K562 (cell line): ENCODE data around the gene PEX11A. TPM values are rescaled to one million over a fixed set of nuclear protein-coding genes. Genes with fewer than 3 reads are reported as not detected.

ENCODE experiments used
- ATAC-seq: fragments of 200-7000 bp; cut with Tn5 transposase; 3 replicates; pipeline ENCODE4 v1.9.1; 2020; ENCODE audit warnings: moderate library complexity
- BruUV-seq: library from RNA; stranded (reverse); fragments of 400-500 nt; replicated peaks from 2 replicates; lab custom pipeline; 2021; lab: Mats Ljungman, UMichigan
- CTCF ChIA-PET: fragments of 300-600 bp; formaldehyde crosslinking; extraction: SDS; loops from one replicate; lab custom pipeline; 2021; ENCODE audit warnings: low intra/inter-chr PET ratio; lab: Yijun Ruan, JAX
- POLR2A ChIA-PET: fragments of 300-600, 350-650 bp; sonication (Branson Sonifier 250); formaldehyde crosslinking; extraction: SDS; loops from one replicate; lab custom pipeline; 2021; ENCODE audit warnings: antibody characterized with exemption, inconsistent platforms; lab: Yijun Ruan, JAX
- DNase-seq, 4 experiments: peaks; one replicate each; pipeline versions ENCODE4 v3.0.0 to v3.0.0-alpha.2; 2011 to 2018; ENCODE audit warnings: low spot score in 3 of 4, mixed read lengths in 3 of 4; ENCODE audit errors: extremely low read depth in 1 of 4
- FAIRE-seq: peaks from 2 replicates; lab custom pipeline; 2011; peaks lifted over from hg19 to GRCh38; lab: Jason Lieb, UNC
- H2AFZ ChIP-seq: 2 replicates; pipeline ENCODE4 v1.6.0; 2011; ENCODE audit warnings: low read depth, low read length, control low read depth, inconsistent platforms
- H3K27ac ChIP-seq: fragments of 200-600 bp; 3 replicates; pipeline ENCODE4 v1.8.0; 2011; ENCODE audit warnings: low read depth, mild to moderate bottlenecking, control low read depth, inconsistent platforms, low read length, moderate library complexity, mixed read lengths; ENCODE audit errors: extremely low read depth
- H3K27me3 ChIP-seq, 2 experiments: fragments of 300-600 bp in 1 of 2; 2 replicates in 1 of 2; 3 replicates in 1 of 2; pipeline versions ENCODE4 v1.6.0 to v1.8.0; 2011; ENCODE audit warnings: inconsistent platforms in 2 of 2, low read length in 2 of 2, mild to moderate bottlenecking in 1 of 2, mixed read lengths in 1 of 2, moderate library complexity in 1 of 2; ENCODE audit not compliant: control insufficient read depth in 2 of 2, insufficient read depth in 2 of 2
- H3K36me3 ChIP-seq: fragments of 300-600 bp; 3 replicates; pipeline ENCODE4 v1.8.0; 2011; ENCODE audit warnings: mild to moderate bottlenecking, low read length, inconsistent platforms; ENCODE audit not compliant: control insufficient read depth, insufficient read depth
- H3K4me1 ChIP-seq, 2 experiments: fragments of 200-600 bp in 1 of 2; replicated peaks in 1 of 2; 2 replicates in 1 of 2; 3 replicates in 1 of 2; pipeline versions ENCODE4 v1.5.1 to v1.8.0; 2011; ENCODE audit warnings: inconsistent platforms in 2 of 2, low read length in 2 of 2, mild to moderate bottlenecking in 1 of 2, mixed read lengths in 1 of 2, moderate library complexity in 1 of 2; ENCODE audit not compliant: control insufficient read depth in 2 of 2, insufficient read depth in 2 of 2
- H3K4me2 ChIP-seq: 2 replicates; pipeline ENCODE4 v1.6.1; 2011; ENCODE audit warnings: low read length, control low read depth, inconsistent platforms, mixed read lengths; ENCODE audit not compliant: insufficient read depth
- H3K4me3 ChIP-seq: fragments of 200-600 bp; sonication (generic), shearing (Covaris generic); 2 replicates; pipeline ENCODE4 v1.5.1; 2016; ENCODE audit warnings: control low read depth, inconsistent platforms
- H3K79me2 ChIP-seq: fragments of 200-600 bp; 3 replicates; pipeline ENCODE4 v1.8.0; 2011; ENCODE audit warnings: low read length, inconsistent platforms; ENCODE audit not compliant: control insufficient read depth, insufficient read depth
- H3K9ac ChIP-seq, 2 experiments: 2 replicates each; pipeline versions ENCODE4 v1.6.0 to v1.6.1; 2011; ENCODE audit warnings: low read depth in 2 of 2, low read length in 2 of 2, control low read depth in 1 of 2, inconsistent platforms in 1 of 2, mild to moderate bottlenecking in 1 of 2, mixed read lengths in 1 of 2; ENCODE audit not compliant: insufficient read depth in 1 of 2
- H3K9me1 ChIP-seq: one replicate; pipeline ENCODE4 v1.6.0; 2011; ENCODE audit warnings: inconsistent platforms, mild to moderate bottlenecking, low read length, moderate library complexity; ENCODE audit not compliant: control insufficient read depth, insufficient read depth
- H3K9me3 ChIP-seq: replicated peaks from 2 replicates; pipeline ENCODE4 v1.5.1; 2011; ENCODE audit warnings: low read depth, low read length, inconsistent platforms; ENCODE audit not compliant: control insufficient read depth, insufficient read depth
- H4K20me1 ChIP-seq: replicated peaks from 2 replicates; pipeline ENCODE4 v1.6.1; 2011; ENCODE audit warnings: low read length, inconsistent platforms, mixed read lengths; ENCODE audit not compliant: control insufficient read depth, insufficient read depth
- EP400 ChIP-seq: fragments of 450-650 bp; IDR thresholded peaks from 2 replicates; pipeline ENCODE4 v1.6.1; 2017; ENCODE audit warnings: antibody characterized with exemption, mild to moderate bottlenecking, moderate library complexity
- FOXK1 ChIP-seq: sonication (generic); formaldehyde crosslinking; IDR thresholded peaks from 2 replicates; pipeline ENCODE4 v1.8.0; 2022; ENCODE audit warnings: missing genetic modification reagents, mild to moderate bottlenecking, borderline replicate concordance
- KAT7 ChIP-seq: sonication (generic); formaldehyde crosslinking; IDR thresholded peaks from 2 replicates; pipeline ENCODE4 v1.8.0; 2022; ENCODE audit warnings: missing genetic modification reagents, mild to moderate bottlenecking, borderline replicate concordance
- KLF13 ChIP-seq: fragments of 450-650 bp; IDR thresholded peaks from 2 replicates; pipeline ENCODE4 v1.6.1; 2016; ENCODE audit warnings: missing genetic modification characterization, low read depth, mild to moderate bottlenecking, missing compliant biosample characterization, moderate library complexity, borderline replicate concordance
- NFE2L1 ChIP-seq: fragments of 450-650 bp; IDR thresholded peaks from 2 replicates; pipeline ENCODE4 v1.6.1; 2016; ENCODE audit warnings: missing genetic modification characterization, low read depth, mild to moderate bottlenecking, missing compliant biosample characterization, moderate library complexity, borderline replicate concordance
- NR2F6 ChIP-seq: fragments of 450-650 bp; formaldehyde crosslinking; IDR thresholded peaks from 2 replicates; pipeline ENCODE4 v1.4.0; 2020; ENCODE audit warnings: mild to moderate bottlenecking
- SRSF9 ChIP-seq: fragments of 200-400 bp; formaldehyde crosslinking; IDR thresholded peaks from 2 replicates; pipeline ENCODE4 v1.6.1; 2017; ENCODE audit warnings: low read depth, low read length, borderline replicate concordance
- ZFPM2 ChIP-seq: fragments of 250-450 bp; sonication (Bioruptor Pico); IDR thresholded peaks from 2 replicates; pipeline ENCODE4 v1.5.1; 2022; ENCODE audit warnings: mild to moderate bottlenecking
- ZNF79 ChIP-seq: fragments of 250-450 bp; sonication (Bioruptor Pico); IDR thresholded peaks from 2 replicates; pipeline ENCODE4 v1.4.0; 2020; ENCODE audit warnings: low read depth, mild to moderate bottlenecking, moderate library complexity
- WGBS: fragments of 100-300 bp; shearing (Covaris generic); methylation state at CpG from one replicate; pipeline ENCODE4 v1.1.6; 2016; ENCODE audit warnings: low coverage, mixed read lengths; ENCODE audit not compliant: insufficient coverage; ENCODE audit errors: missing lambda C conversion rate; 5-methylcytosine and 5-hydroxymethylcytosine counted together
- in situ Hi-C: fragments of 300-500 bp; cut with MboI; formaldehyde crosslinking; loops from 4 replicates; pipeline ENCODE4 v1.15.0; 2018; ENCODE audit warnings: inconsistent platforms, mixed read lengths
- intact Hi-C: fragments of 100-400 bp; cut with micrococcal nuclease; formaldehyde crosslinking; loops from 2 replicates; pipeline ENCODE4 v1.14.2; 2022
- polyA plus RNA-seq, 8 experiments: library from polyadenylated mRNA; depleted of rRNA in 4 of 8; stranded (reverse) in 5 of 8; unstranded in 3 of 8; fragments of >200 nt; fragmentation: Nextera tagmentation in 2 of 8; fragmentation: Illumina TruSeq in 1 of 8; extraction: Ambion mirVana in 2 of 8; extraction: Trizol in 1 of 8; gene quantifications; 2 replicates each; pipeline versions ENCODE4 v1.2.1 to v1.2.3, GENCODE V29; 2011 to 2014; ENCODE audit warnings: inconsistent platforms in 1 of 8, missing spikeins in 1 of 8
- total RNA-seq, 7 experiments: library from RNA; depleted of rRNA in 6 of 7; stranded (reverse); fragments of >200 nt in 6 of 7; fragmentation: Illumina TruSeq in 2 of 7; extraction: Trizol in 2 of 7; gene quantifications; 2 replicates each; pipeline versions ENCODE4 v1.2.1 to v1.2.3, GENCODE V29; 2011 to 2021; ENCODE audit warnings: low replicate concordance in 1 of 7
- TF ChIP-seq, protein P1 (sequence below): fragments of 250-450 bp; sonication (Bioruptor Pico); IDR thresholded peaks from 2 replicates; pipeline ENCODE4 v1.5.0; 2021
- TF ChIP-seq, protein P2 (sequence below): fragments of 450-650 bp; IDR thresholded peaks from 2 replicates; pipeline ENCODE4 v1.6.1; 2016; ENCODE audit warnings: low read depth
- TF ChIP-seq, protein P3 (sequence below): fragments of 250-450 bp; sonication (Bioruptor Pico); IDR thresholded peaks from 2 replicates; pipeline ENCODE4 v1.5.1; 2021; ENCODE audit warnings: mild to moderate bottlenecking

Gene PEX11A
- total and polyA plus RNA-seq, 9 of the 15 experiments (the other 6 are each of a cell fraction or from before 2014, with no cell fraction given): not detected

DNA sequence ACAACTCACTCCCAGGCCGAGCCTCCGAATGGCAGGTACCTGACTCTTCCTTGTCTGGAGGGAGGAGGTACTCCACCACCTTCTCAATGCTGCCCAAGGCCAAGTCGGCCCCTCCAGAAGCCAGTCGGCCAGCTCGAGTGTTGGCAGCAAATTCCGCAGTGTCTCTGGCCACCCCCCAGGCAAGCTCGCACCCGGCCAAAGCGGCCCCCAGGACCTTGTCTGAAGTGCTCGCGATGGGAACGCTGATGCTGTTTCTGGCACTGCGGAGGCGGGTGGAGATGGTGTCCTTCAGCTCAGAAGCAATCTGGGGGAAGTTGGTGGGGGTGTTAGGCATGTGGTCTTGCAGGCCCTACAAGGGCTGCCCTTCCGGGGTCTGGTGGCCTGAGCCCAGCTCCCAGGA is 20.6 kb downstream of the PEX11A start:
- H2AFZ ChIP-seq: no peak overlapping the region
- TF ChIP-seq, protein P1, sequence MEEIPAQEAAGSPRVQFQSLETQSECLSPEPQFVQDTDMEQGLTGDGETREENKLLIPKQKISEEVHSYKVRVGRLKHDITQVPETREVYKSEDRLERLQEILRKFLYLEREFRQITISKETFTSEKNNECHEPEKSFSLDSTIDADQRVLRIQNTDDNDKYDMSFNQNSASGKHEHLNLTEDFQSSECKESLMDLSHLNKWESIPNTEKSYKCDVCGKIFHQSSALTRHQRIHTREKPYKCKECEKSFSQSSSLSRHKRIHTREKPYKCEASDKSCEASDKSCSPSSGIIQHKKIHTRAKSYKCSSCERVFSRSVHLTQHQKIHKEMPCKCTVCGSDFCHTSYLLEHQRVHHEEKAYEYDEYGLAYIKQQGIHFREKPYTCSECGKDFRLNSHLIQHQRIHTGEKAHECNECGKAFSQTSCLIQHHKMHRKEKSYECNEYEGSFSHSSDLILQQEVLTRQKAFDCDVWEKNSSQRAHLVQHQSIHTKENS (CRISPR knock-in tag): no peak
- TF ChIP-seq KLF13 (tag) (no peak), SRSF9 (no peak), ZNF79 (no peak), NFE2L1 (tag) (no peak), KAT7 (CRISPR knock-in tag) (no peak), FOXK1 (CRISPR knock-in tag) (no peak), EP400 (no peak), NR2F6 (no peak), ZFPM2 (CRISPR knock-in tag) (no peak)
- TF ChIP-seq, protein P2, sequence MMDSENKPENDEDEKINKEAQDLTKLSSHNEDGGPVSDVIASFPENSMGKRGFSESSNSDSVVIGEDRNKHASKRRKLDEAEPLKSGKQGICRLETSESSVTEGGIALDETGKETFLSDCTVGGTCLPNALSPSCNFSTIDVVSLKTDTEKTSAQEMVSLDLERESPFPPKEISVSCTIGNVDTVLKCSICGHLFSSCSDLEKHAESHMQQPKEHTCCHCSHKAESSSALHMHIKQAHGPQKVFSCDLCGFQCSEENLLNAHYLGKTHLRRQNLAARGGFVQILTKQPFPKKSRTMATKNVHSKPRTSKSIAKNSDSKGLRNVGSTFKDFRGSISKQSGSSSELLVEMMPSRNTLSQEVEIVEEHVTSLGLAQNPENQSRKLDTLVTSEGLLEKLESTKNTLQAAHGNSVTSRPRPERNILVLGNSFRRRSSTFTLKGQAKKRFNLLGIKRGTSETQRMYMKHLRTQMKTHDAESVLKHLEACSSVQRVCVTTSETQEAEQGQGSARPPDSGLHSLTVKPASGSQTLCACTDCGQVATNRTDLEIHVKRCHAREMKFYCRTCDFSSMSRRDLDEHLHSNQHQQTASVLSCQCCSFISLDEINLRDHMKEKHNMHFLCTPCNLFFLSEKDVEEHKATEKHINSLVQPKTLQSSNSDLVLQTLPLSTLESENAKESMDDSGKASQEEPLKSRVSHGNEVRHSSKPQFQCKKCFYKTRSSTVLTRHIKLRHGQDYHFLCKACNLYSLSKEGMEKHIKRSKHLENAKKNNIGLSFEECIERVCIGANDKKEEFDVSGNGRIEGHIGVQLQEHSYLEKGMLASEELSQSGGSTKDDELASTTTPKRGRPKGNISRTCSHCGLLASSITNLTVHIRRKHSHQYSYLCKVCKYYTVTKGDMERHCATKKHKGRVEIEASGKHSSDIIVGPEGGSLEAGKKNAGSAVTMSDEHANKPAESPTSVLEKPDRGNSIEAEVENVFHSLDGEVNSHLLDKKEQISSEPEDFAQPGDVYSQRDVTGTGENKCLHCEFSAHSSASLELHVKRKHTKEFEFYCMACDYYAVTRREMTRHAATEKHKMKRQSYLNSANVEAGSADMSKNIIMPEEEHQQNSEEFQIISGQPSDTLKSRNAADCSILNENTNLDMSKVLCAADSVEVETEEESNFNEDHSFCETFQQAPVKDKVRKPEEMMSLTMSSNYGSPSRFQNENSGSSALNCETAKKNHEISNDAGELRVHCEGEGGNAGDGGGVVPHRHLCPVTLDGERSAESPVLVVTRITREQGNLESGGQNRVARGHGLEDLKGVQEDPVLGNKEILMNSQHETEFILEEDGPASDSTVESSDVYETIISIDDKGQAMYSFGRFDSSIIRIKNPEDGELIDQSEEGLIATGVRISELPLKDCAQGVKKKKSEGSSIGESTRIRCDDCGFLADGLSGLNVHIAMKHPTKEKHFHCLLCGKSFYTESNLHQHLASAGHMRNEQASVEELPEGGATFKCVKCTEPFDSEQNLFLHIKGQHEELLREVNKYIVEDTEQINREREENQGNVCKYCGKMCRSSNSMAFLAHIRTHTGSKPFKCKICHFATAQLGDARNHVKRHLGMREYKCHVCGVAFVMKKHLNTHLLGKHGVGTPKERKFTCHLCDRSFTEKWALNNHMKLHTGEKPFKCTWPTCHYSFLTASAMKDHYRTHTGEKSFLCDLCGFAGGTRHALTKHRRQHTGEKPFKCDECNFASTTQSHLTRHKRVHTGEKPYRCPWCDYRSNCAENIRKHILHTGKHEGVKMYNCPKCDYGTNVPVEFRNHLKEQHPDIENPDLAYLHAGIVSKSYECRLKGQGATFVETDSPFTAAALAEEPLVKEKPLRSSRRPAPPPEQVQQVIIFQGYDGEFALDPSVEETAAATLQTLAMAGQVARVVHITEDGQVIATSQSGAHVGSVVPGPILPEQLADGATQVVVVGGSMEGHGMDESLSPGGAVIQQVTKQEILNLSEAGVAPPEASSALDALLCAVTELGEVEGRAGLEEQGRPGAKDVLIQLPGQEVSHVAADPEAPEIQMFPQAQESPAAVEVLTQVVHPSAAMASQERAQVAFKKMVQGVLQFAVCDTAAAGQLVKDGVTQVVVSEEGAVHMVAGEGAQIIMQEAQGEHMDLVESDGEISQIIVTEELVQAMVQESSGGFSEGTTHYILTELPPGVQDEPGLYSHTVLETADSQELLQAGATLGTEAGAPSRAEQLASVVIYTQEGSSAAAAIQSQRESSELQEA: no peak
- TF ChIP-seq, protein P3, sequence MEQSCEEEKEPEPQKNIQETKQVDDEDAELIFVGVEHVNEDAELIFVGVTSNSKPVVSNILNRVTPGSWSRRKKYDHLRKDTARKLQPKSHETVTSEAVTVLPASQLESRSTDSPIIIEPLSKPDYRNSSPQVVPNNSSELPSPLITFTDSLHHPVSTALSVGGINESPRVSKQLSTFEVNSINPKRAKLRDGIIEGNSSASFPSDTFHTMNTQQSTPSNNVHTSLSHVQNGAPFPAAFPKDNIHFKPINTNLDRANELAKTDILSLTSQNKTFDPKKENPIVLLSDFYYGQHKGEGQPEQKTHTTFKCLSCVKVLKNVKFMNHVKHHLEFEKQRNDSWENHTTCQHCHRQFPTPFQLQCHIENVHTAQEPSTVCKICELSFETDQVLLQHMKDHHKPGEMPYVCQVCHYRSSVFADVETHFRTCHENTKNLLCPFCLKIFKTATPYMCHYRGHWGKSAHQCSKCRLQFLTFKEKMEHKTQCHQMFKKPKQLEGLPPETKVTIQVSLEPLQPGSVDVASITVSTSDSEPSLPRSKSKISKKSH: no peak

More for the DNA sequence above, 20.6 kb downstream of the PEX11A start:
- no peaks in the 10 kb centered on the region for H3K9me1 ChIP-seq
- DNase-seq (no peak), ATAC-seq (no peak), FAIRE-seq (no peak)
- ChIA-PET CTCF (no interaction called here), POLR2A (interaction anchor here (0.7 to 1.1 kb wide), 2 partner anchors 9 to 417 kb away, joined by 3 to 4 read pairs; no protein-coding TSS in a partner anchor)
- no peak overlapping the region for H3K4me3 ChIP-seq
- intact Hi-C loops (no loop called here), in situ Hi-C loops (no loop called here)
- no TSS peak for BruUV-seq
- no peaks in the 10 kb centered on the region for H3K9me3 ChIP-seq
- H3K9ac ChIP-seq: no peak overlapping the region
- H3K4me2 ChIP-seq: no peak overlapping the region
- H3K79me2 ChIP-seq: no peaks in the 10 kb centered on the region
- H3K27me3 ChIP-seq: peaks cover 15 to 75% of the 10 kb centered on the region in 2 experiments
- H4K20me1 ChIP-seq: peaks cover 2% of the 10 kb centered on the region; the same call in 1 of the 2 replicates
- H3K27ac ChIP-seq: no peak overlapping the region
- no peaks in the 10 kb centered on the region for H3K36me3 ChIP-seq
- H3K4me1 ChIP-seq: peaks cover 0 to 26% of the 10 kb centered on the region in 2 experiments; a peak in 3 of 5 replicates
- 4% methylated on average over 14 of the region's 15 CpGs for WGBS
